ENCODE measurements around the gene ACLY. TPM values are rescaled to one million over a fixed set of nuclear protein-coding genes. Genes with fewer than 3 reads are reported as not detected.
A peak's percentile ranks its signal among the peaks of the same experiment; 100 is the strongest.

The ACLY gene
- total and polyA plus RNA-seq, 2 of the 13 experiments (the other 11 are each of a cell fraction or from before 2014, with no cell fraction given) = 111 to 218 TPM

- TF ChIP-seq CTCF (CRISPR knock-in tag; IDR thresholded peaks at IDR 0.05) (peak; percentile 85), ZNF18 (CRISPR knock-in tag; IDR thresholded peaks at IDR 0.05; ENCODE audit: insufficient replicate concordance) (peak; percentile 90), ARID3A (IDR thresholded peaks at IDR 0.05; ENCODE audit: low read depth, low read length) (peak; percentile 52; the same call in 1 of the 2 replicates), ZNF33B (CRISPR knock-in tag; IDR thresholded peaks at IDR 0.05) (peak; percentile 84; the same call in 1 of the 2 replicates), ZNF30 (CRISPR knock-in tag; IDR thresholded peaks at IDR 0.05) (no peak), MNT (IDR thresholded peaks at IDR 0.05) (peak; percentile 79), PHF8 (CRISPR knock-in tag; IDR thresholded peaks at IDR 0.05) (peak; percentile 78), TFDP2 (CRISPR knock-in tag; IDR thresholded peaks at IDR 0.05) (peak; percentile 93), ZBTB2 (CRISPR knock-in tag; IDR thresholded peaks at IDR 0.05; ENCODE audit: low read depth) (0 out of 2 replicates have a peak, but pooled peaks have one; percentile 7), ZNF333 (CRISPR knock-in tag; IDR thresholded peaks at IDR 0.05; ENCODE audit: borderline replicate concordance) (peak; percentile 83), NFRKB (IDR thresholded peaks at IDR 0.05) (no peak), CBX1 (IDR thresholded peaks at IDR 0.05; ENCODE audit: low read depth) (no peak), E2F1 (CRISPR knock-in tag; IDR thresholded peaks at IDR 0.05) (peak; percentile 90), ZEB1 (IDR thresholded peaks at IDR 0.05; ENCODE audit: insufficient replicate concordance, low read depth) (no peak), ZNF841 (CRISPR knock-in tag; IDR thresholded peaks at IDR 0.05; ENCODE audit: borderline replicate concordance) (no peak), DR1 (CRISPR knock-in tag; IDR thresholded peaks at IDR 0.05) (peak; percentile 73; the same call in 1 of the 2 replicates), ZKSCAN1 (IDR thresholded peaks at IDR 0.05; ENCODE audit: low read length) (no peak), ZNF292 (CRISPR knock-in tag; IDR thresholded peaks at IDR 0.05; ENCODE audit: borderline replicate concordance, low read depth) (peak; percentile 94)
Measured at GRCh38 chr17:41930009-41930832, 11.5 kb upstream of the ACLY start, which contains the start of gene ODAD4 (continued).

All from HepG2 (cell line).